Tibial nerve (tissue), 4 donors: ENCODE measurements around the gene SLC25A48. TPM values are rescaled to one million over a fixed set of nuclear protein-coding genes. Genes with fewer than 3 reads are reported as not detected.

Experiments
- DNase-seq, 2 donors: peaks; one replicate each; pipeline ENCODE4 v3.0.0-alpha.2; 2019; ENCODE audit warnings: low spot score in 2 of 2
- H3K27ac ChIP-seq, 4 donors: fragments of 200-600 bp; sonication (generic) in 3 of 4; one replicate each; pipeline ENCODE4 v1.5.1; 2017 to 2019; ENCODE audit warnings: mild to moderate bottlenecking in 1 of 4
- H3K27me3 ChIP-seq, 2 donors: fragments of 200-600 bp; sonication (generic) in 1 of 2; one replicate each; pipeline versions ENCODE4 v1.5.1 to v1.6.0; 2017 to 2019
- H3K36me3 ChIP-seq, 3 donors: fragments of 200-600 bp; sonication (generic); one replicate each; pipeline ENCODE4 v1.5.1; 2018 to 2019
- H3K4me1 ChIP-seq, 4 donors: fragments of 200-600 bp; sonication (generic) in 3 of 4; one replicate each; pipeline ENCODE4 v1.5.1; 2017 to 2019
- H3K4me3 ChIP-seq, 4 donors: fragments of 200-600 bp; sonication (generic) in 3 of 4; one replicate each; pipeline ENCODE4 v1.5.1; 2017 to 2019; ENCODE audit warnings: mild to moderate bottlenecking in 1 of 4, moderate library complexity in 1 of 4
- H3K9me3 ChIP-seq, 4 donors: fragments of 200-600 bp; sonication (generic) in 3 of 4; one replicate each; pipeline ENCODE4 v1.5.1; 2017 to 2019
- EP300 ChIP-seq, 2 donors: sonication (generic); formaldehyde crosslinking; IDR thresholded peaks; one replicate each; pipeline ENCODE4 v1.6.1; 2017; ENCODE audit warnings: antibody characterized with exemption in 2 of 2, mild to moderate bottlenecking in 1 of 2
- POLR2A ChIP-seq, 2 donors: fragments of 450-650 bp; IDR thresholded peaks; one replicate each; pipeline ENCODE4 v1.6.1; 2017; ENCODE audit warnings: antibody characterized with exemption in 2 of 2, mild to moderate bottlenecking in 2 of 2, moderate library complexity in 2 of 2
- WGBS, 2 donors: methylation state at CpG; one replicate each; pipeline ENCODE4 v1.1.5; 2018; 5-methylcytosine and 5-hydroxymethylcytosine counted together
- total RNA-seq, 4 donors: library from RNA; depleted of rRNA; stranded (reverse); fragments of >200 nt; gene quantifications; one replicate each; pipeline ENCODE4 v1.1.0, GENCODE V29; 2016
- TF ChIP-seq, protein P1 (sequence below), 5 experiments: fragments of 200-600 bp in 3 of 5; fragments of 450-650 bp in 2 of 5; sonication (generic) in 3 of 5; IDR thresholded peaks; one replicate each; pipeline ENCODE4 v1.5.1; 2016 to 2019; ENCODE audit warnings: antibody characterized with exemption in 5 of 5, mild to moderate bottlenecking in 3 of 5, moderate library complexity in 2 of 5

SLC25A48 gene
- total RNA-seq, 4 donors from 2014 or later = 59.4 to 91.2 (median 72.1) TPM

DNA sequence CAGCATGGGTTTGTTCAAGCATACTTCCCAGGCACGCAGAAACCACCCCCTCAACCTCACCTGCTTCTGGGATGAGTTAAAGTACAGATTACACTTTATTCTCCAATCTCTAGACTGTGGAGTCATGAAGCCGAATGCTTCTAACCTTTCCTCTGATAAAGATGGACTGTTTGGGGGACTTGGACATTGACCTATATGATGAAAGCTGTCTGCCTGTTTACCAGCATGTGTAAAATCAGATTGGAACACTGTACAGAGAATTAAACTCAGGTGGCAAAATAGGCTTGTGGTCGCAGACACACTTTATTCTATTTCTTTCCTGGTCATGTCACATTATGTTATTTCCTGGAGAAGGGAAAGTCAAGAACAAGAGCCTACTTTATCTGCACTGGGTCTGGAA is 35.5 kb downstream of the SLC25A48 start:
- H3K4me1 ChIP-seq = no peaks in the 10 kb centered on the region
- H3K27me3 ChIP-seq = peaks cover 0 to 7% of the 10 kb centered on the region in 2 donors
- no peak overlapping the region for H3K4me3 ChIP-seq
- WGBS, 2 donors = 60 to 71% methylated on average over 3 of the region's 3 CpGs
- no peaks in the 10 kb centered on the region for H3K36me3 ChIP-seq
- no peaks in the 10 kb centered on the region for H3K9me3 ChIP-seq
- no peak for DNase-seq
- H3K27ac ChIP-seq = peak overlapping the region in 1 of 4 donors; percentile 8
- TF ChIP-seq, protein P1, sequence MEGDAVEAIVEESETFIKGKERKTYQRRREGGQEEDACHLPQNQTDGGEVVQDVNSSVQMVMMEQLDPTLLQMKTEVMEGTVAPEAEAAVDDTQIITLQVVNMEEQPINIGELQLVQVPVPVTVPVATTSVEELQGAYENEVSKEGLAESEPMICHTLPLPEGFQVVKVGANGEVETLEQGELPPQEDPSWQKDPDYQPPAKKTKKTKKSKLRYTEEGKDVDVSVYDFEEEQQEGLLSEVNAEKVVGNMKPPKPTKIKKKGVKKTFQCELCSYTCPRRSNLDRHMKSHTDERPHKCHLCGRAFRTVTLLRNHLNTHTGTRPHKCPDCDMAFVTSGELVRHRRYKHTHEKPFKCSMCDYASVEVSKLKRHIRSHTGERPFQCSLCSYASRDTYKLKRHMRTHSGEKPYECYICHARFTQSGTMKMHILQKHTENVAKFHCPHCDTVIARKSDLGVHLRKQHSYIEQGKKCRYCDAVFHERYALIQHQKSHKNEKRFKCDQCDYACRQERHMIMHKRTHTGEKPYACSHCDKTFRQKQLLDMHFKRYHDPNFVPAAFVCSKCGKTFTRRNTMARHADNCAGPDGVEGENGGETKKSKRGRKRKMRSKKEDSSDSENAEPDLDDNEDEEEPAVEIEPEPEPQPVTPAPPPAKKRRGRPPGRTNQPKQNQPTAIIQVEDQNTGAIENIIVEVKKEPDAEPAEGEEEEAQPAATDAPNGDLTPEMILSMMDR (IDR thresholded peaks at IDR 0.05) = no peak
- TF ChIP-seq POLR2A (IDR thresholded peaks at IDR 0.05) (no peak), EP300 (IDR thresholded peaks at IDR 0.05) (no peak)

DNA sequence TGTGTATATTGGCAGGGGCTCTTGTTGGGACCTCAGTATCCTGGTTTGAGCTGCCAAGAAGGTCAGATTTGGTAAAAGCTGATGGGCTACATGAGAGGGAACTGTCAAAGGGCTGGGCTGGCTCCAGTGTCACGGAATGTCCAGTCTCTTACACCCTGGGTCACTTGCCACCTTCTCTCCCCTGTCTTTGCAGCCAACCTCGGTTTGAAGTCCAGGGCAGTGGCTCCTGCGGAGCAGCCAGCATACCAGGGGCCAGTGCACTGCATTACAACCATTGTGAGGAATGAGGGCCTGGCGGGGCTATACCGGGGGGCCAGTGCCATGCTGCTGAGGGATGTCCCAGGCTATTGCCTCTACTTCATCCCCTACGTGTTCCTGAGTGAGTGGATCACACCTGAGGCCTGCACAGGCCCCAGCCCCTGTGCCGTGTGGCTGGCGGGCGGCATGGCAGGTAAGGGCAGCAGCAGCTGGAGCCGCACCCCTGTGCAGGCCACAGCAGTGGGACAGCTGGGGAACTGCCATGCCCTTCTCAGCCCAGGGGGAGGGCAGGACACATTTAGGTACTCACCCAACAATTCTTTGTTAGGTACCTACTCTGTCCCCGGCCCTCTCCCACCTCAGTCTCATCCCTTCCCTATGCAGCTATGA is 36.9 kb downstream of the SLC25A48 start:
- no peaks in the 10 kb centered on the region for H3K4me1 ChIP-seq
- peaks cover 0 to 7% of the 10 kb centered on the region in 2 donors for H3K27me3 ChIP-seq
- TF ChIP-seq, protein P1 (IDR thresholded peaks at IDR 0.05) = no peak
- no peak for TF ChIP-seq EP300 (IDR thresholded peaks at IDR 0.05)
- no peak for TF ChIP-seq POLR2A (IDR thresholded peaks at IDR 0.05)
- no peak overlapping the region for H3K4me3 ChIP-seq
- whole genome bisulfite sequencing, 2 donors = 73 to 90% methylated on average over 6 to 11 of the region's 11 CpGs
- no peaks in the 10 kb centered on the region for H3K9me3 ChIP-seq
- no peak for DNase-seq
- peak overlapping the region in 1 of 4 donors; percentile 34 for H3K27ac ChIP-seq
- H3K36me3 ChIP-seq = no peaks in the 10 kb centered on the region

DNA sequence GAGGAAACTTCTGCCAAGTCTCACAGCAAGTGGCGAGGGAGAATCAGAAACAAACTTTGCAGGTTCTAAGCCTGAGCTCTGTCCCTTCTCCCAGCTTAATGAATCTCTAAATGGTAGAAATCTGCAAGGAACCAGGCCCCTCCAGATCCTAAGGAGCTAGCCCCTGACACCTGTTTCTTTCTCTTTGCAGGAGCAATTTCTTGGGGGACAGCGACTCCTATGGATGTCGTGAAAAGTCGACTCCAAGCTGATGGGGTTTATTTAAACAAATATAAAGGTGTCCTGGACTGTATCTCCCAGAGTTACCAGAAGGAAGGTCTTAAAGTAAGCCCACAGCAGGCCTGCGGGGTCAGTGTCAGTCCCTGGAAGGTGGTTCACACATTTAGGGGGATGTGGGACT is 39.4 kb downstream of the SLC25A48 start:
- no peak for DNase-seq
- WGBS, 2 donors = 84 to 85% methylated on average over 5 of the region's 5 CpGs
- Histone ChIP-seq H3K4me3 (no peak overlapping the region), H3K4me1 (peaks cover 0 to 6% (median 0%) of the 10 kb centered on the region in 4 donors), H3K9me3 (no peaks in the 10 kb centered on the region), H3K27ac (no peak overlapping the region), H3K27me3 (peaks cover 0 to 5% of the 10 kb centered on the region in 2 donors), H3K36me3 (no peaks in the 10 kb centered on the region)
- TF ChIP-seq EP300 (IDR thresholded peaks at IDR 0.05) (no peak), POLR2A (IDR thresholded peaks at IDR 0.05) (no peak)
- TF ChIP-seq, protein P1 (IDR thresholded peaks at IDR 0.05) = no peak

DNA sequence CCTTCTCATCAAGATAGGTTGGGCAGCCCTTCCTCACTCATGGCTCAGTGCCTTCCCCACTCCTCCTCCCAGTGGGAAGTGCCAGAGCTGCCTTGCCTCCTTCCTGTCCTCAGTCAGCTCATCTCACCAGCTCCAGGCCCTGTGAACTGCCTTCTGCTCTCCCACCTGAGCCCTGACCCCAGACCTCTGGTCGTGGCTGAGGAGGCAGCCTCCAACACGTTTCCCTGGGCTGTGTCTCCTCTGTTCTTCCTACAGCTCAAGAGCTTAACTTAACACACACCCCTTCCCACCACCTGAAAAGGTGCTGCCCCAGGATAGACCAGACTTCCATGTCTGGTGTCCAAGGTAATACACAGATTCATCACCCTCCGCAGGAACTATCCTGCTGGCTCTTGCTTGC is 40.0 kb downstream of the SLC25A48 start:
- Histone ChIP-seq H3K9me3 (no peaks in the 10 kb centered on the region), H3K27me3 (no peaks in the 10 kb centered on the region), H3K4me1 (peaks cover 0 to 6% (median 0%) of the 10 kb centered on the region in 4 donors), H3K4me3 (no peak overlapping the region), H3K36me3 (no peaks in the 10 kb centered on the region), H3K27ac (no peak overlapping the region)
- WGBS, 2 donors = 69 to 73% methylated on average over 3 of the region's 3 CpGs
- DNase-seq = no peak
- no peak for TF ChIP-seq EP300 (IDR thresholded peaks at IDR 0.05)
- TF ChIP-seq, protein P1 (IDR thresholded peaks at IDR 0.05) = no peak
- TF ChIP-seq POLR2A (IDR thresholded peaks at IDR 0.05) = no peak

DNA sequence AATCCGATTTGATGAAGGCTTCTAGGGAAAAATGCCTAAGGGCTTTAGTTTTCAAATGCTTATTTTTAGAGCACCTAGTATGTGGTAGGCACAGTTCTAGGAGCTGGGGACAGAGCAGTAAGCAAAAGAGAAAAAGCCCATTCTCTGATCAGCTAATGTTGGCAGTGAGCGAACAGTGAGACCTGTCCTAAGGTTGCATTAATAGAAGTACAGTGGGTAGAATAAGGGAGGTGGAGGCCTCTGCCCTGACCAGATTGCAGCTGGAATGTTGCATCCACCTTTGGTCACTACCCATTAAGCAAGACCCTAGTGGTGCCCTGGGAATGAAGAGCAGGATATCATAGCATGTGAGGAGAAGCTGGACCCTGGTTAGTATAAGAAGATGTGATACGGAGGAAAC is 41.1 kb downstream of the SLC25A48 start:
- DNase-seq = no peak
- H3K4me3 ChIP-seq = no peak overlapping the region
- no peaks in the 10 kb centered on the region for H3K9me3 ChIP-seq
- H3K27ac ChIP-seq = no peak overlapping the region
- 86 to 89% methylated on average over 3 of the region's 3 CpGs for WGBS, 2 donors
- peaks cover 0 to 3% of the 10 kb centered on the region in 2 donors for H3K27me3 ChIP-seq
- peaks cover 0 to 6% (median 0%) of the 10 kb centered on the region in 4 donors for H3K4me1 ChIP-seq
- H3K36me3 ChIP-seq = no peaks in the 10 kb centered on the region
- TF ChIP-seq EP300 (IDR thresholded peaks at IDR 0.05) = no peak
- TF ChIP-seq, protein P1 (IDR thresholded peaks at IDR 0.05) = no peak
- TF ChIP-seq POLR2A (IDR thresholded peaks at IDR 0.05) = no peak
